ENCODE data around the gene PSMD6. TPM values are rescaled to one million over a fixed set of nuclear protein-coding genes. Genes with fewer than 3 reads are reported as not detected.

The PSMD6 gene
- polyA plus RNA-seq, 1 donor from 2014 or later = 150 TPM

GRCh38 chr3:63980830-63981498 lies 42.3 kb downstream of the PSMD6 start:
- Histone ChIP-seq H3F3A (ENCODE audit: insufficient read depth, low read length, poor library complexity, severe bottlenecking) (no peaks in the 10 kb centered on the region), H4K20me1 (ENCODE audit: insufficient read depth) (no peaks in the 10 kb centered on the region), H3K4me3 (ENCODE audit: low read length) (no peak overlapping the region), H3K27ac (ENCODE audit: low read length) (no peak overlapping the region), H3K4me2 (ENCODE audit: low read length) (no peak overlapping the region), H3K9ac (ENCODE audit: low read length) (no peak overlapping the region), H2AFZ (ENCODE audit: low read depth, low read length) (no peak overlapping the region), H3K9me2 (ENCODE audit: insufficient read depth, low read length) (no peaks in the 10 kb centered on the region), H3K9me3 (ENCODE audit: low read length) (no peaks in the 10 kb centered on the region), H3K36me3 (ENCODE audit: insufficient read depth, low read length) (no peaks in the 10 kb centered on the region), H3K79me2 (replicated peaks; ENCODE audit: insufficient read depth, low read length) (no peaks in the 10 kb centered on the region), H3K27me3 (ENCODE audit: insufficient read depth, low read depth, low read length) (no peaks in the 10 kb centered on the region)
- TF ChIP-seq POLR2AphosphoS5 (IDR thresholded peaks at IDR 0.05) (no peak), MXI1 (conservative IDR thresholded peaks at IDR 0.05; ENCODE audit: poor library complexity, severe bottlenecking) (no peak), CTCF (IDR thresholded peaks at IDR 0.05; ENCODE audit: poor library complexity, severe bottlenecking) (no peak), EZH2 (IDR thresholded peaks at IDR 0.05; ENCODE audit: borderline replicate concordance, insufficient read depth, low read length, poor library complexity, severe bottlenecking) (no peak), REST (IDR thresholded peaks at IDR 0.05; ENCODE audit: borderline replicate concordance) (no peak), EP300 (conservative IDR thresholded peaks at IDR 0.05; ENCODE audit: poor library complexity, severe bottlenecking) (no peak), SMC3 (conservative IDR thresholded peaks at IDR 0.05; ENCODE audit: poor library complexity) (no peak), TAF1 (IDR thresholded peaks at IDR 0.05; ENCODE audit: low read depth) (no peak), RAD21 (conservative IDR thresholded peaks at IDR 0.05) (no peak)

GRCh38 chr3:63980019-63980418 lies 43.3 kb downstream of the PSMD6 start:
- Histone ChIP-seq H3K4me3 (ENCODE audit: low read length) (no peak overlapping the region), H2AFZ (ENCODE audit: low read depth, low read length) (no peak overlapping the region), H3K27ac (ENCODE audit: low read length) (no peak overlapping the region), H4K20me1 (ENCODE audit: insufficient read depth) (no peaks in the 10 kb centered on the region), H3K9me2 (ENCODE audit: insufficient read depth, low read length) (no peaks in the 10 kb centered on the region), H3K9ac (ENCODE audit: low read length) (no peak overlapping the region), H3K4me2 (ENCODE audit: low read length) (no peak overlapping the region), H3K36me3 (ENCODE audit: insufficient read depth, low read length) (no peaks in the 10 kb centered on the region), H3F3A (ENCODE audit: insufficient read depth, low read length, poor library complexity, severe bottlenecking) (no peaks in the 10 kb centered on the region), H3K79me2 (replicated peaks; ENCODE audit: insufficient read depth, low read length) (no peaks in the 10 kb centered on the region), H3K9me3 (ENCODE audit: low read length) (no peaks in the 10 kb centered on the region), H3K27me3 (ENCODE audit: insufficient read depth, low read depth, low read length) (no peaks in the 10 kb centered on the region)
- no peak for TF ChIP-seq EZH2 (IDR thresholded peaks at IDR 0.05; ENCODE audit: borderline replicate concordance, insufficient read depth, low read length, poor library complexity, severe bottlenecking)
- TF ChIP-seq CTCF (IDR thresholded peaks at IDR 0.05; ENCODE audit: poor library complexity, severe bottlenecking) = no peak
- TF ChIP-seq RAD21 (conservative IDR thresholded peaks at IDR 0.05) = no peak

Measured in neural cell (in vitro differentiated cells).